HL-60 (cell line): ENCODE measurements around the gene HOXB7.
A peak's percentile ranks its signal among the peaks of the same experiment; 100 is the strongest.

Experiments used
- DNase-seq, 2 experiments: peaks; one replicate each; pipeline ENCODE4 v3.0.0-alpha.2; 2010 to 2020; ENCODE audit warnings: low read depth in 1 of 2, low spot score in 1 of 2
- H3K27ac ChIP-seq: fragments of 250-450 bp; sonication (Bioruptor Pico); replicated peaks from 2 replicates; pipeline ENCODE4 v1.5.1; 2020; ENCODE audit warnings: mild to moderate bottlenecking, moderate library complexity
- H3K27me3 ChIP-seq: fragments of 250-450 bp; sonication (Bioruptor Pico); 2 replicates; pipeline ENCODE4 v1.5.1; 2021; ENCODE audit warnings: mild to moderate bottlenecking, moderate library complexity; ENCODE audit not compliant: insufficient read depth, poor library complexity, severe bottlenecking
- H3K4me3 ChIP-seq: replicated peaks from 2 replicates; pipeline ENCODE4 v1.5.1; 2011; ENCODE audit warnings: mild to moderate bottlenecking, control low read depth, low read length; ENCODE audit not compliant: insufficient read depth
- CTCF ChIP-seq: IDR thresholded peaks from one replicate; pipeline ENCODE4 v1.5.1; 2011; ENCODE audit warnings: low read length, control low read depth, inconsistent platforms; ENCODE audit not compliant: insufficient read depth
- GABPA ChIP-seq: IDR thresholded peaks from 2 replicates; pipeline ENCODE4 v1.6.1; 2012; ENCODE audit warnings: low read depth
- POLR2AphosphoS5 ChIP-seq: IDR thresholded peaks from 2 replicates; pipeline ENCODE4 v1.6.1; 2012; ENCODE audit warnings: low read depth
- REST ChIP-seq: IDR thresholded peaks from 2 replicates; pipeline ENCODE4 v1.6.1; 2012; ENCODE audit warnings: low read depth; ENCODE audit not compliant: insufficient replicate concordance
- SPI1 ChIP-seq: IDR thresholded peaks from 2 replicates; pipeline ENCODE4 v1.6.1; 2012; ENCODE audit warnings: low read depth, mild to moderate bottlenecking, borderline replicate concordance

Gene HOXB7

GRCh38 chr17:48615047-48615962, 4.5 kb upstream of the HOXB7 start, which contains the start of gene HOXB8:
Gene HOXB8, minus strand, starts transcription at chr17:48615292. Its CDS starts 588 bp downstream, at chr17:48614704.
- Histone ChIP-seq H3K4me3 (no peak within 1 kb of the TSS), H3K27me3 (peaks cover 86% of the 10 kb centered on the region), H3K27ac (no peak within 1 kb of the TSS)
- DNase-seq: no peak
- no peak for TF ChIP-seq POLR2AphosphoS5
- TF ChIP-seq SPI1: no peak
- no peak for TF ChIP-seq REST
- TF ChIP-seq GABPA: no peak
- no peak for TF ChIP-seq CTCF

- no peak overlapping the region for H3K27ac ChIP-seq
- DNase-seq: no peak
- H3K4me3 ChIP-seq: no peak overlapping the region
- no peak for TF ChIP-seq GABPA
- TF ChIP-seq REST: no peak
- TF ChIP-seq POLR2AphosphoS5: no peak
- no peak for TF ChIP-seq CTCF
- TF ChIP-seq SPI1: no peak
- H3K27me3 ChIP-seq: peaks cover 86% of the 10 kb centered on the region
Measured at GRCh38 chr17:48613862-48614694, 3.3 kb upstream of the HOXB7 start.

- DNase-seq: peak in 1 of 2 experiments; percentile 24
- Histone ChIP-seq H3K27ac (no peak overlapping the region), H3K4me3 (no peak overlapping the region), H3K27me3 (peaks cover 82% of the 10 kb centered on the region)
- TF ChIP-seq SPI1 (no peak), CTCF (no peak), GABPA (no peak), POLR2AphosphoS5 (no peak), REST (no peak)
Measured at GRCh38 chr17:48612854-48613691, 2.3 kb upstream of the HOXB7 start.
